Measurements from ENCODE around the gene IGSF21.

The IGSF21 gene

DNA sequence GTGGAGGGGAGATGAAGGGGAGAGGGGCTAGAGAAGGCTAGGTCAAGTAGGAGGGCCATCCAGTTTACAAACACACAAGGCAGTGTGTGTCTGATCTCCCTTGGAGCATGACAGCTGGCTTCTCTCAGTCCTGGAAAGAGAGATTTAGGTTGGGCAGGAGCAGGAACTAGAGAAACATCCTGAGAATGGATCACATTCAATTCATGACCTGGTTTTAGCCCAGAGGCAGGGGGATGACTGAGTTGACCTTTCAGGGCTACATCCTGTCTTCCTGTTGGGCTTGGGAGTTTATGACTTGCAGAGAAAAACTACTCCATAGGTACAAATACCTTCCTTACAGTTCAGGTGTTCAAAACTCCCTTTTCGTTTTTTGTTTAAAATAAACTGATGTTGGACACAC, 97.0 kb downstream of the IGSF21 start:
- DNase-seq = no peak
- Histone ChIP-seq H3K9me2 (replicated peaks; ENCODE audit: insufficient read depth, low read length) (no peaks in the 10 kb centered on the region), H4K20me1 (ENCODE audit: insufficient read depth, low read length) (no peaks in the 10 kb centered on the region), H3K9ac (ENCODE audit: low read length) (no peak overlapping the region), H3F3A (ENCODE audit: insufficient read depth, low read length) (no peaks in the 10 kb centered on the region), H3K4me2 (ENCODE audit: low read depth, low read length) (no peak overlapping the region), H3K4me1 (ENCODE audit: low read length) (no peaks in the 10 kb centered on the region), H3K27me3 (replicated peaks; ENCODE audit: insufficient read depth, low read length) (peaks cover 91% of the 10 kb centered on the region), H3K4me3 (ENCODE audit: low read length) (no peak overlapping the region), H2AFZ (ENCODE audit: low read length) (no peak overlapping the region), H3K36me3 (replicated peaks; ENCODE audit: insufficient read depth, low read length) (no peaks in the 10 kb centered on the region), H3K9me3 (replicated peaks; ENCODE audit: insufficient read depth, low read length) (no peaks in the 10 kb centered on the region), H3K79me2 (ENCODE audit: low read length) (no peaks in the 10 kb centered on the region), H3K27ac (ENCODE audit: low read length) (no peak overlapping the region)
- TF ChIP-seq, protein P1, sequence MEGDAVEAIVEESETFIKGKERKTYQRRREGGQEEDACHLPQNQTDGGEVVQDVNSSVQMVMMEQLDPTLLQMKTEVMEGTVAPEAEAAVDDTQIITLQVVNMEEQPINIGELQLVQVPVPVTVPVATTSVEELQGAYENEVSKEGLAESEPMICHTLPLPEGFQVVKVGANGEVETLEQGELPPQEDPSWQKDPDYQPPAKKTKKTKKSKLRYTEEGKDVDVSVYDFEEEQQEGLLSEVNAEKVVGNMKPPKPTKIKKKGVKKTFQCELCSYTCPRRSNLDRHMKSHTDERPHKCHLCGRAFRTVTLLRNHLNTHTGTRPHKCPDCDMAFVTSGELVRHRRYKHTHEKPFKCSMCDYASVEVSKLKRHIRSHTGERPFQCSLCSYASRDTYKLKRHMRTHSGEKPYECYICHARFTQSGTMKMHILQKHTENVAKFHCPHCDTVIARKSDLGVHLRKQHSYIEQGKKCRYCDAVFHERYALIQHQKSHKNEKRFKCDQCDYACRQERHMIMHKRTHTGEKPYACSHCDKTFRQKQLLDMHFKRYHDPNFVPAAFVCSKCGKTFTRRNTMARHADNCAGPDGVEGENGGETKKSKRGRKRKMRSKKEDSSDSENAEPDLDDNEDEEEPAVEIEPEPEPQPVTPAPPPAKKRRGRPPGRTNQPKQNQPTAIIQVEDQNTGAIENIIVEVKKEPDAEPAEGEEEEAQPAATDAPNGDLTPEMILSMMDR (IDR thresholded peaks at IDR 0.05; ENCODE audit: low read length) = no peak
- no peak for TF ChIP-seq EZH2 (optimal IDR thresholded peaks at IDR 0.05; ENCODE audit: low read depth, low read length)
- TF ChIP-seq EZH2phosphoT487 (IDR thresholded peaks at IDR 0.05; ENCODE audit: low read length) = no peak

DNA sequence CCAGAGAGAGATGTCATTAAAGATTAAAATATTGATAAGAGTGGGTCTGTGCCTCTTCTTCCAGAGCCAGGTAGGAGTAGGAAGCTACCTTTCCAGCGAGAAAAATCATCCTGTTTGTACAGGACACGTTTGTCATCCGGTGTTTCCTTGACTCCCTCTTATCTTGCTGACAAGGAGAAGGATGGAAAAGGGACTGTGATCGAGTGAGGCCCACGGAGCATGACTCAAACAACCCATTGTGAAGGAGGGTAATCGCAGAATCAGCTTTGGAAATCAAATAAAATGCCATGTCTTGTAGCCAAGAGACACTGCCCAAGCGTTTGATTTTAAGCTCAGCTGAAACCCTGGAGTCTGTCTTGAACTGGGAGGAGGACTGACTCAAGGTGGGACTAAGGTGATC, 97.7 kb downstream of the IGSF21 start:
- TF ChIP-seq EZH2 (optimal IDR thresholded peaks at IDR 0.05; ENCODE audit: low read depth, low read length) (no peak), EZH2phosphoT487 (IDR thresholded peaks at IDR 0.05; ENCODE audit: low read length) (no peak)
- TF ChIP-seq, protein P1 (IDR thresholded peaks at IDR 0.05; ENCODE audit: low read length) = no peak

DNA sequence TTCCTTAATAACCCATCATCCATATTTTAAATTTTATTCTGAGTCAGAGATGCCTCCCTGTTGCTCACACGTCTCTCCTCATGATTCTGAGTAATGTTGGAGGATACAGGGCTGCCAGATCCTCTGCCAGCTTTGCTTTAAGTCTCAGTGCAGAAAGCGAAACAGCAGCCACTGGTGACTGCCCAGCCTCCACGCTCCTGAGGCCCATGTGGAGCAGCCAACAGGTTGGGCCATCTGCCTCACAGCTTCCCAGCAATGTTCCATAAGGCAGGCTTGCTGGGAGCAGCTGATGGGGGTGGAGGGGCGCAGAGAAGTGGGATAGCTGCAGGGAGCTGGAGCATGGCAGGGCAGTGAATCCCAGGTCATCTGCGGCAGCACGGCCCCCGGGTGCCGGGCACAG, 104.2 kb downstream of the IGSF21 start:
- H3K9me2 ChIP-seq (replicated peaks; ENCODE audit: insufficient read depth, low read length) = no peaks in the 10 kb centered on the region
- TF ChIP-seq, protein P1 (IDR thresholded peaks at IDR 0.05; ENCODE audit: low read length) = no peak
- no peak for TF ChIP-seq EZH2 (optimal IDR thresholded peaks at IDR 0.05; ENCODE audit: low read depth, low read length)
- TF ChIP-seq EZH2phosphoT487 (IDR thresholded peaks at IDR 0.05; ENCODE audit: low read length) = no peak
- H3F3A ChIP-seq (ENCODE audit: insufficient read depth, low read length) = no peaks in the 10 kb centered on the region
- no peaks in the 10 kb centered on the region for H3K36me3 ChIP-seq (replicated peaks; ENCODE audit: insufficient read depth, low read length)
- H3K79me2 ChIP-seq (ENCODE audit: low read length) = no peaks in the 10 kb centered on the region
- H3K27ac ChIP-seq (ENCODE audit: low read length) = no peak overlapping the region
- no peaks in the 10 kb centered on the region for H3K9me3 ChIP-seq (replicated peaks; ENCODE audit: insufficient read depth, low read length)
- no peak overlapping the region for H3K4me2 ChIP-seq (ENCODE audit: low read depth, low read length)
- H3K27me3 ChIP-seq (replicated peaks; ENCODE audit: insufficient read depth, low read length) = peaks cover 83% of the 10 kb centered on the region
- H3K4me3 ChIP-seq (ENCODE audit: low read length) = no peak overlapping the region
- no peak overlapping the region for H2AFZ ChIP-seq (ENCODE audit: low read length)
- no peaks in the 10 kb centered on the region for H3K4me1 ChIP-seq (ENCODE audit: low read length)
- DNase-seq = no peak
- no peaks in the 10 kb centered on the region for H4K20me1 ChIP-seq (ENCODE audit: insufficient read depth, low read length)
- no peak overlapping the region for H3K9ac ChIP-seq (ENCODE audit: low read length)

More for the DNA sequence above, 97.7 kb downstream of the IGSF21 start:
- Histone ChIP-seq H3K9ac (ENCODE audit: low read length) (no peak overlapping the region), H3K79me2 (ENCODE audit: low read length) (no peaks in the 10 kb centered on the region), H3K4me3 (ENCODE audit: low read length) (no peak overlapping the region), H4K20me1 (ENCODE audit: insufficient read depth, low read length) (no peaks in the 10 kb centered on the region), H3K9me3 (replicated peaks; ENCODE audit: insufficient read depth, low read length) (no peaks in the 10 kb centered on the region), H2AFZ (ENCODE audit: low read length) (no peak overlapping the region), H3K27me3 (replicated peaks; ENCODE audit: insufficient read depth, low read length) (peaks cover 91% of the 10 kb centered on the region), H3K4me2 (ENCODE audit: low read depth, low read length) (no peak overlapping the region), H3F3A (ENCODE audit: insufficient read depth, low read length) (no peaks in the 10 kb centered on the region), H3K27ac (ENCODE audit: low read length) (no peak overlapping the region), H3K4me1 (ENCODE audit: low read length) (no peaks in the 10 kb centered on the region), H3K36me3 (replicated peaks; ENCODE audit: insufficient read depth, low read length) (no peaks in the 10 kb centered on the region), H3K9me2 (replicated peaks; ENCODE audit: insufficient read depth, low read length) (no peaks in the 10 kb centered on the region)
- no peak for DNase-seq
